Dedifferentiated amniotic fluid mesenchymal stem cell (primary cell): ENCODE data around the gene PIF1.

Experiments used
- DNase-seq: peaks from one replicate; pipeline ENCODE4 v3.0.0-alpha.2; 2016; ENCODE audit errors: extremely low spot score

Gene PIF1, protein sequence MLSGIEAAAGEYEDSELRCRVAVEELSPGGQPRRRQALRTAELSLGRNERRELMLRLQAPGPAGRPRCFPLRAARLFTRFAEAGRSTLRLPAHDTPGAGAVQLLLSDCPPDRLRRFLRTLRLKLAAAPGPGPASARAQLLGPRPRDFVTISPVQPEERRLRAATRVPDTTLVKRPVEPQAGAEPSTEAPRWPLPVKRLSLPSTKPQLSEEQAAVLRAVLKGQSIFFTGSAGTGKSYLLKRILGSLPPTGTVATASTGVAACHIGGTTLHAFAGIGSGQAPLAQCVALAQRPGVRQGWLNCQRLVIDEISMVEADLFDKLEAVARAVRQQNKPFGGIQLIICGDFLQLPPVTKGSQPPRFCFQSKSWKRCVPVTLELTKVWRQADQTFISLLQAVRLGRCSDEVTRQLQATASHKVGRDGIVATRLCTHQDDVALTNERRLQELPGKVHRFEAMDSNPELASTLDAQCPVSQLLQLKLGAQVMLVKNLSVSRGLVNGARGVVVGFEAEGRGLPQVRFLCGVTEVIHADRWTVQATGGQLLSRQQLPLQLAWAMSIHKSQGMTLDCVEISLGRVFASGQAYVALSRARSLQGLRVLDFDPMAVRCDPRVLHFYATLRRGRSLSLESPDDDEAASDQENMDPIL

DNA sequence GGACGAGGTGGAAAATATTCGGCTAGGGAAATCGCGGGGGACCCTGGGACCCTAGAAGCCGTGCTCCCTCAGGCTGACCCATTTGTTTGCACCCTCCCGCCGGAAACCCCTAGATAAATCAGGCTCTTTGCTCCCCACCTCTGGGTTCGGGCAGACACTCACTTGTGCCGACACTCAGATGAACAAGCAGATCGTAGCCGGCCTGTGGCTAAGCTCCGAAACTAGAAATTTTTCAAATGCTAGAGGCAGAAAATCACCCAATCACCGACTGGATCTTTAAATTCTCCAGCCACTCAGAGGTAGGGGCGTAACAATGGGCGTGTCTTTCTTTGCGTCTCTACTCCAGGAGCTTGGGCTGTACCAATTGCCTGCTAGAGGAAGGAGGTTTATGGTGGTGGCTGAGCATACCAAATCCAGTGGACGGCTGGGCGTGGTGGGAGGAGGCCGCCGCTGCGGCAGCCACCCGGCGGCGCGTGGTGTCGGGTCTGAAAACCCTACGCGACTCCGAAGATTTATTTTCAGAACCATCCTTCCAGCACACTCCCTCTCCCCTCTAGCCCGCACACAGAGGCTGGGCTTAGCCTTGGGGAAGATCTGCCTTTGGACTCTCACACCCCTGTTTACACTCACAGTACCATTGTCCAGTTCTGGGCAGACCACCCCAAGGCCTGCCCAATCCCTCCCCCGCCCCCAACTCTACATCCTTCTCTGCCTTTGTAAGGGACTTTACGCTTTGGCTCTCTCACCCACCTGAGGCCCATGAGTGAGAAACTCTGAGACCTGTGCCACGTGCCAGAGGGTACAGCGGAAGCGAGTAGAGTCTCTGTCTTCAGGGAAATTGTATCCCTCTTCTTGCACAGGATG is at the start of gene PIF1:
PIF1 (minus strand) TSS at position 217 of the 864 bp plus-strand sequence. CDS start 1,312 bp downstream, outside the sequence.
- peak; percentile 99 for DNase-seq

DNA sequence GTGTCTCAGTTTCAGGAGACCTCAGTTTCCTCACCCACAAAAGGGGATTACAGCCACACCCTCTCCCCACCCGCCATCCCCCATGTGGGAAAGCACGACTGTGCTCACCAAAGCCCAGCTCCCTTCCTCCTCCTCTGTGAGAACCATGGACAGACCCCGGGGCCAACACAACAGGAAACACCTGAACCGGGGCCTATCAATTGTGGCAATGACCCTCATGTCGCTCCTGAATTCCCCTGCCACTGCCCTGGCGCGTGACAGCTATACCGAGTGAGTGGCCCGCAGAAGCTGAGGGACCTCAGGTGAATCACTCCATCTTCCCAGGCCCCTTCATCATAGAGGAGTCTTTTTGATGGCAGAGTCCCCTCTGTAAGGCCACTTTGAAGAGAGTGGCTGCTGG is 44.9 kb upstream of the PIF1 start:
- DNase-seq = no peak

DNA sequence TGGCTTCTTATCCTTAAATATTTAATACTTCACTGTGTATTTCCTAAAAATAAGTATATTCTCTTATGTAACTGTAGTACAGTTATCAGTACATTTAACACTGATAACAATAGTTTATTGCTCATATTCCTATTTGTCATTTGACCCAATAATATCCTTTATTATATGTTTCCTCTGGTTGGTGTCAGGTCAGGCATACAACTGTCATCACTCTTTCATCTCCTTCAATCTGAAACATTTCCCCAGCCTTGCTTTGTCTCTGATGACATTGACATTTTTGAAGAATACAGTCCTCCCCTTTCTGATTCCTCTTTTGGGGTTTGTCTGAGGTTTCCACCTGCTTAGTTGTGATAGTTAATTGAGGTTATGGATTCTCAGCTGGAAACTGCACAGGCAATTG is 44.1 kb upstream of the PIF1 start:
- no peak for DNase-seq

DNA sequence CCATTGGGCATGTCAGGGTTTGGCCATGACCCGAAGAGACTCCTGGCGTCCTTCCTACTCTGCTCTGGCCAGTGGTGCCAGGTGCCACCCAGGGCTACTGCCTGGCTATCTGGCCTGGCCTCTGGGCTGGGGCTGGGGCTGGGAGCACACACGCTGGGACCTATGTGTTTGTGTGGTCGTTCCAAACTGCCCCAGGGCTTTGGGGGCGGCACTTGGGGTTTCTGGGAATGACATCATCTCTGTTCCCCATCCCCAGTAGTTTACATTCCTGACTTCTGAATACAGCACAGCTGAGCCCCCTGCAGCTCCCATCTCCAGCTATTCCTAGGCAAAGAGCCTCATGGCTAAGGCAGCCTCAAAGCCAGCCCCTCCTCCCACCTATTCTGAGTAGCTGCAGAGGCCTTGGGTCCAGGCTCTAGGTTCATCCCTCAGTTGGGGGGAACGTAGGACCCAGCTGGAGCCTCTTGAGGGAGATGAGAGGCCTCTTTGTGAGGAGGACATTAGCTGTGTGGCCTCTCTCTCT is 40.6 kb upstream of the PIF1 start:
- peak; percentile 68 for DNase-seq

DNA sequence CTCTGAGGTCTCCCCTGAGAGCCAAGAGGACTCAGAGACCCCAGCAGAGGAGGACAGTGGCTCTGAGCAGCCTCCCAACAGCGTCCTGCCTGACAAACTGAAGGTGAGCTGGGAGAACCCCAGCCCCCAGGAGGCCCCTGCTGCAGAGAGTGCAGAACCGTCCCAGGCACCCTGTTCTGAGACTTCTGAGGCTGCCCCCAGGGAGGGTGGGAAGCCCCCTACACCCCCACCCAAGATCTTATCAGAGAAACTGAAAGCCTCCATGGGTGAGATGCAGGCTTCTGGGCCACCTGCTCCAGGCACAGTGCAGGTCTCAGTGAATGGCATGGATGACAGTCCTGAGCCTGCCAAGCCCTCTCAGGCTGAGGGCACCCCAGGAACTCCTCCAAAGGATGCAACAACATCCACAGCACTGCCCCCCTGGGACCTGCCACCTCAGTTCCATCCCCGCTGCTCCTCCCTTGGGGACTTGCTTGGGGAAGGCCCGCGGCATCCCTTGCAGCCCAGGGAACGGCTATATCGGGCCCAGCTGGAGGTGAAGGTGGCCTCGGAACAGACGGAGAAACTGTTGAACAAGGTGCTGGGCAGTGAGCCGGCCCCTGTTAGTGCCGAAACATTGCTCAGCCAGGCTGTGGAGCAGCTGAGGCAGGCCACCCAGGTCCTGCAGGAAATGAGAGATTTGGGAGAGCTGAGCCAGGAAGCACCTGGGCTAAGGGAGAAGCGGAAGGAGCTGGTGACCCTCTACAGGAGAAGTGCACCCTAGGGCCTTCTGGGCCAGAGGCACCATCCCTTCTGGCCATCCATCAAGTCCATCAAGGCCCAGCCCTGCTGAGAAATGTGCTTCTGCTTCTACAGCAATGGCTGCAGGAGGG is 39.9 kb upstream of the PIF1 start:
- DNase-seq = no peak

DNA sequence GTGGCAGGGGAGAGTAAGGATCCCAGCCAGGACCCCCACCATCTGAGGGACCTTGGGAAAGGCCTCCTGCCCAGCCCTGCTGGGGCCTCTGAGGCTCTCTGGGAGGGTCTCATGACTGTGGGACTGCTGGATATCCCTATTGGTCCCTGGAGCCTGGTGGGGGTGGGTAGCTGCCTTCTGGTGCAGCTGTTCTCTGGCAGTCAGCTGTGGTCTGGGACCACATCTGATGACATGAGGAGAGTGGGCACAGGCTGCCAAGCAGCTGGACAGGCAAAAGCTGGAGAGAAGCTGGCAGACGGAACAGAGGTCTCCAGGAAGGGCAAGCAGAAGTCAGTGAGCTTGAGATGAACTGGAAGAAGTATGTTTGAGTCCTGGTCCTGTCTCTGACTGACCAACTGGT is 38.6 kb upstream of the PIF1 start:
- DNase-seq = no peak

DNA sequence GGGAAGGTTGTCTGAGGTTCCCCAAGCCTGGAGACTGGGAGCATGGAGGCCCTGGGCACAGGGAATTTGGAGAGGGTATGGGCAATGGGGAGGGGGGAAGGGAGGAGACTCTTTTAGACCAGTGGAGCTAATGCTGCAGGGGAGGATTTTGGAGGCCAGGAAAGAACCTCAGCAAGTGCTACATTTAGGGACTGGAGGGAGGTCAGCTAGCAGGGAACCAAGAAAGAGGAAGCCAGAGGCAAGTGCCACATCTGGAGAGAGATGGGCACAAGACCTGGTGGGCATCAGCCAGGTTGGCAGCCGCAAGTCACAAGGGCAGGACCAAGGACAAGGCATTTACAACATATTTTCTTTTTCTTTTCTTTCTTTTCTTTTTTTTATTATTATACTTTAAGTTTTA is 37.0 kb upstream of the PIF1 start:
- DNase-seq = no peak

DNA sequence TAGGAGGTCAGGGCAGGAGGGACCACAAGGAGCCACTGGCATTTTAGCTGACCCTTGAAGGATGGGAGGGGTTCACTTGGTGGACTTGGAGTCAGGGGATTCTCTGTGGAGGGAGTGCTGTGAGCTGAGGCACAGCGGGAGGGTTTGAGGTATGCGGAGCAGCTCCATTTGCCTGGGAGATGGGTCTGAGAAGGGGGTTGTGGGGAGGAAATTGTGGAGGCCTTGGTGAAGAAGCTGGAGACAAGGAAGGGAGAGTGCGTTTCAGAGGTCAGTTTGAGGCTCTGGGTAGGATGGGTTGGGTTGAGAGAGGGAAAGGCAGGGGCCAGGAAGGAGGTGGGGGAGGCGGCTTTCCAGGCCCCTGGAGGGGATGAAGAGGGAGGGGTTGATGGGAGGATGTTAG is 36.5 kb upstream of the PIF1 start:
- no peak for DNase-seq

DNA sequence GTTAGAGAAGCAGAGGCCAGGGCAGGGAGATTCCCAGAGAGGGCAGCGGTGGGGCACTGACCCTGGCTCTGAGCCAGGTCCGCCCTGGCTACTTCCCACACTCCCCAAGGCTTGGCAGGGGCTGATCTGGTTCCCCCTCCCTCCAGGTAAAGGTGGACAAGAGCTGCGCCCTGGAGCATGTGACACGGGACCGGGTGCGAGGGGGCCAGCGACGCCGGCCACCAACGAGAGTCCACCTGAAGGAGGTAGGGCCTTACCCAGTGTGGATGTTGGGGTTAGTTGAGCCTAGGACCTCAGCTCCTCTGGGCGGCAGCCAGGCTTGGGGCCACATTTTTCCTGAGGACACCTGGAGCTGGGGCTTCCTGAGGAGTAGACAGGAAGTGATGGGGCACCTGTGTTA is 35.9 kb upstream of the PIF1 start:
- DNase-seq = no peak

DNA sequence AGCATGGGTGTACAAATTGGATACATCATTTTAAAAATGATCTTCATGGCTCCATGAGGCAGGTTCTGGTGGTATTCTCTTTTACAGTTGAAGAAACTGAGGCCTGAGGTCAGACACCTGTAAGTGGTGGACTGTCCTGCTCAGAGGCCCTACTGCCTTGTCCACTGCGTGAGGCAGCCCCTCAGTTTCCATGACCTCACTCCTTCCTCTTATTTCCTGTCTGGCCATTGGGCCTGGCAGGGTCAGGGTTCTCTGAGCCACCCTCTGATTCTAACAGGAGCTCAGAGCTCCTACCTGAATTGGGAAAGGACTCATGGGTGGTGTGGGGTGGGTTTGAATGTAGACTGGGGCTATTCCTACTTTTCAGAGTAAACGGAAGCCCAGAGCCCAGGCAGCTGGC is 33.8 kb upstream of the PIF1 start:
- DNase-seq = no peak

DNA sequence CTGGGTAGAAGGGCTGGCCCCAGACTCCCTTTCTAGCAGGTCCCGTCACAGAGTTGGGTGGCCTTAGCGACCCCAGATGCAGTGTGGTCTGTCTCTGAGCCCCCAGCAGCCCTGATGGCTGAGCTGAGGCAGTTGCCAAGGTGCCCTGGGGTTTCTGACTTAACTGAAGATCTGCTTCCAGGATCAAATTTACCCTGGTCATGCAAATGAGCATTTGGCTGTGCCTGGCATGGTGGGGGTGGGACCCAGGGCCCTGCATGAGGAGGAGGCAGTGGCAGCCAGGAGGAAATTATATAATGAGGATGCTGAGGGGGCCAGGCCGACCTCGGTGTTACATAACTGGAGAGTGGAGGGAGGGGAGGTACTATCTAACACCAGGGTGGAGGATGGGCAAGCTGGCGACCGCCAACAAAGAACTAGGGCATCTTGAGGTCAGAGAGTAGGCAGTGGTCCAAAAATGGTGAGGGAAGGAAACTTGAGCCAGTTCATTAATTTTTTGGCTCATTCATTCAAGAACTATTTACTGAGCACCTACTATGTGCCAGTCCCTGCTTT is 32.7 kb upstream of the PIF1 start:
- DNase-seq = no peak

DNA sequence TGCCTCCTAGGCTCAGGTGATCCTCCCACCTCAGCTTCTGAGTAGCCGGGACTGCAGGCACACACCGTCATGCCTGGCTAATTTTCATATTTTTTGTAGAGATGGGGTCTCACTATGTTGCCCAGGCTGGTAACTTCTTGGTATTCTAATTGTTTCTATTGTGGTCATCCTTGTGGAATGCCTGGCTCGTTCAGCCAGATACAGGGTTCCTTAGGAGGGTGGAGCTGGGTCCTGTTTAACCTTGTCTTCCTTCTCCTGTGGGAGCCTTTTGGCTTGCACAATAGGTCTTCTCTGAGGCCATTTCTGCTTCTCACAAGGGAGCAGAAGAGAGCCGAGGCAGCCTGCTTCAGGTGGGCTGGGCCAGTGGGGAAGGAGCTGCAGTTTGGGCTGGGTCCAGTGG is 32.0 kb upstream of the PIF1 start:
- peak; percentile 31 for DNase-seq

DNA sequence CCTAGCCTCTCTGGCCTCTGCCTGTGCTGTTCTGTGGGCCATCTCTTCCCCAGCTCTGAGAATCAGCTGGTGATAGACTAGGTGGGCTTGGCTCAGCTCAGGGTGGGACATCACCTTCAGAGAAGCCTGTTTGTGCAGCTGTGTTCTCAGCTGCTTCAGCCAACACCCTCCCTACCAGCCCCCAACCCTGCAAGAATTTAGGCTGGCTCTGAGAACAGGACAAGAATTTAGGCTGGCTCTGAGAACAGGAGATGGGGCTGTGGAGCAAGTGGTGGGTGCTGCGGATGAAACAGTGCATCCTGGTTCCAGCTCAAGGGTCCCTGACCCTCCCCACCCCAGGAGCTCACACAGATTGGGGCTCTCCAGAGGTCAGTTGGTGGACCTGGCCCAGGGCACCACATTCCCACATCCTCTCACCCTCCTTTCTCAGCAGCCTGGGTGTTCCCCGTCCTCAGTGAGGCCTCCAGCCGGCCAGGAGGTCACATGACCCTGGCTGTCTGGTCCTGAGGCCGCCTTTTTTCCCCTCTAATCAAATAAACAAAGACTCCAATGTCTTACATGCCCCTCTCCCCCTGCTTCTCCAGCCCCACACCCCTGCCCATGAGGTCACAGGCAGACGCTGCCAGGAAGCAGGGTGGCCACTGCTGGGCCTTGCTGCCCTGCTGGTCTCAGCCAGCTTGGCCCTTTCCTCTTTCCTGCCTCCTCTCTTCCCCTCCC is 31.1 kb upstream of the PIF1 start:
- DNase-seq = peak; percentile 44

DNA sequence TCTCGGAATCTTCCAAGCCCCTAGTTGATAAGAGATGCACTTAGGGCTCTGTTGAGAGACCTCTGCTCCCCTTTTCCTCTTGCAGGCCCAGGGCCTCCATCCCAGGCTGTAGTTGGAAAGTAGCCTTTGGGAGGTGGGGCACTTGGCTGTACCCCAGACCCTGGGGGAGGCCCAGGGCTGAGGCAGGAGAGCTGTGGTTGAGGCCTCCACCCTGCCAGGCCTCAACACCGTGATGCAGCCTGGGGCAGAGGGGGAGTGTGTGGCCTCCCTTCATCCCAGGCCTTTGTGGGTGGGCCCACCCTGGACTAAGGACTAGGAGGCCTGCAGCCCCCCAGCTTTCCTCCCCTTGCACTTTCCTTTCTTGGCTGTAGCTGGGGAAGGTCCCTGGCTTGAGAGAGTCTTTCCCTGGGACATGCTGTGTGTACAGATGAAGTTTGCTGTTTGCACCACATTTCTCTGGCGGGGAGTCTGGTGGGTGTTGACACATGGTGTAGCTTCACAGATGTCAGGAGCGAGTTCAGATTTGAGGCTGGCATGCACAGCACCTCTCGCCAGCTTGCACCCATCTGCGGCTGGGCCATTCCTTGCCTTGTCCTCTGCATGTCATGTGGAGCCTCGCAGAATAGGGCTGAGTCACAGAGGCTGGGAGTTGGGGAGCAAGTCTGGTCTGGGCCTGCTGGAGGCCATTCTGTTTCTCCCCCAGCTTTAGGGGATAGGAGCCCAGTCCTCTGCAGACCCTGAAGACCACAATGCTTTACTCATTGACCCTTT is 29.9 kb upstream of the PIF1 start:
- DNase-seq = no peak

DNA sequence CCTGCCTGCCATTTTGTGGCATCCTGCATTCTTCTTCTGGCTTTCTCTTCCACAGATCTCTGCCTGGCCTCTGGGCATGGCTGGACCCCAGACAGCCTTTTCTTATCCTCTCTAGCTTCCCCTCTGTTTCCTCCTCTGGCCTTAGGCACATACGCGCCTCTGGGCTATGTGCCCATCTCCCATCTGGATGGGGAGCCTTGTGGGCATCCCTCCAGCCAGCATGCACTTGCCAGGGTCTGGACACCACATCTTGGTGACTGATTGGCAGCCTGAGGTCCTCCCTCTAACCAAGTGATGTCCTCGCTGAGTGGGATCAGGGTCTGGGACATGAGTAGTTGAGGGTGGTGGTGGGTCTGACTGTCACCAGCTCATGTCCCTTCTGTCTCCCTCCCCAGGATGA is 29.1 kb upstream of the PIF1 start:
- DNase-seq = no peak

DNA sequence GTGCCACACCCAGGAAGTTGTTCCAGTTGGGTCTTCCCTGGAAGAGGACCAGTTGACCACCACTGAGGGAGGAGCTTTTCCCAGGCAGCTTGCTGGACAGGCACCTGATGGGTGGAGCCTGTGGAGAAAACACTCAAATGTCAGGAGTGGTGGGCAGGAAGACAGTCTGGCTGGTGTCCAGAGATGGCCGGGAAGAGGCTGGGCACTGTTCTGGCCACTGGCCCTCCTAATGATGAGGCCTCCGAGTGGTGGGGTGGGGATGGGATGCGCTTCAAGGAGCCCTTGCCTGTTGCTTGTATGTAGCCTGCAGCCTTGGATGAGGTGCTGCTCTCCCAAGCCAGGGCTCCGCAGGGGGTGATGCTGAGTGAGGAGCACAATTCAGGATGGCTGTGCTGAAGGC is 28.6 kb upstream of the PIF1 start:
- DNase-seq = no peak

DNA sequence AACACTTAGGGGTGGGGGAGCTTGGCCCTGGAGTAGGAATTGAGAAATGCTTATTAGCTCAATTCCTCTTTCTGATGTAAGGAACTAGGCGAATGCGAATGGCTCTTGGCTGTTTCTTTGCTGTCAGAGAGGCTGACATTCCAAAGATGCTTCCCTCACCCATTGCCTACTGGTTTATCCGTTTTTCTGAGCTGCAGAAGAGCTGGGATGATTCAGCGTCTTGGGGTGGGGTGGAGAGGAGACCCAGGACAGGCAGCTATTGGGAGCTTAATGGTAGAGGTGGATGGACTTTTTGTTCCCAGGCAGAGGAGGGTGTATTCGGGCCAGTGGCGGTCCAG is 26.0 kb upstream of the PIF1 start:
- DNase-seq = peak; percentile 85

DNA sequence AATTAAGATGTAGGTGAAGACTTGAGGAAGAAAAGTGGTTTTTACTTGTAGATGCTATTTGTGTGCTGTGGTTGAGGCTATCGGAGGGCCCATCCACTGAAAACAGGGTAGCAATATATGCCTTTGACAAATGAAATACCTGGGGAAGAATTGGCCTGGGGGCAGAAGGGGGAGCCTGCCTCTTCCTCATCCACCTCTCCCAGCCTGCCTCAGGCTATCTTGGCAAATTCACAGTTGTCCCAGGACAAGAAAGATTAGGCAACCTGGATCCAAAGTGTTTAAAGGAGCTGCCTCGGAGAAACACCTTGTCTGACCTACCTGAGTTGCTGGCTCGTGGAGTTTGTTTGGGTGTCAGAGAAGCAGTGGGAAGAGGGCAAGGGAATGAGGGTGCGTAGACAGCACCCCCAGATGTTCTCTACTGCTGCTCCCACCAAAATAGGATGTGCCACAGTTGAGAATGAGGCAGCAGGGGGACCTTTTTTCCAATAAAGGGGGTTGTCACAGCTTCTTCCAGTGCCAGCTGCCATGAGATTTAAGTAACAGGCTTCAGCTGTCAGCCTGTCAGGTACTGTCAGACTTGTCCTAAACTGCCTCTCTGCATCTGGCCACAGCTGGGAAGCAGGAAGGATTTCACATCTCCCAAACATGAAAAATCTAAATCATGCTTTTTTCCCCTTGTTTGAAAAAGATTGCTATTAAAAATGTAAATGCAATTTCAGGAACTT is 25.5 kb upstream of the PIF1 start:
- no peak for DNase-seq
